Colonic mucosa (tissue), 4 donors: ENCODE results near the gene TOR1B. TPM values are rescaled to one million over a fixed set of nuclear protein-coding genes. Genes with fewer than 3 reads are reported as not detected.

Experiments used
- DNase-seq: peaks from one replicate; pipeline ENCODE4 v3.0.0-alpha.2; 2020
- H3K27ac ChIP-seq: fragments of 200-600 bp; one replicate; pipeline ENCODE4 v1.8.0; 2021
- H3K27me3 ChIP-seq: fragments of 200-600 bp; one replicate; pipeline ENCODE4 v1.8.0; 2021
- H3K36me3 ChIP-seq: fragments of 200-600 bp; one replicate; pipeline ENCODE4 v1.8.0; 2021
- H3K4me1 ChIP-seq: fragments of 200-600 bp; one replicate; pipeline ENCODE4 v1.8.0; 2021; ENCODE audit warnings: mild to moderate bottlenecking
- H3K4me3 ChIP-seq: fragments of 200-600 bp; one replicate; pipeline ENCODE4 v1.8.0; 2021
- H3K9ac ChIP-seq, 2 donors: one replicate each; pipeline ENCODE4 v1.7.0; 2013; ENCODE audit warnings: control low read depth in 2 of 2, low read depth in 2 of 2, low read length in 2 of 2
- H3K9me3 ChIP-seq: fragments of 200-600 bp; one replicate; pipeline ENCODE4 v1.8.0; 2021
- intact Hi-C: fragments of 100-400 bp; cut with DNase I; formaldehyde crosslinking; loops from one replicate; pipeline ENCODE4 v1.14.1; 2022
- total RNA-seq, 2 donors: library from RNA; stranded (reverse); fragmentation: NEBNext Ultra II Directional in 1 of 2; extraction: Animal tissue kit (Norgen Biotek cat#: 25700) in 1 of 2; gene quantifications; one replicate each; pipeline ENCODE4 v1.2.1, GENCODE V29; 2021
- TF ChIP-seq, protein P1 (sequence below): fragments of 200-600 bp; IDR thresholded peaks from one replicate; pipeline ENCODE4 v1.8.0; 2022; ENCODE audit warnings: antibody characterized with exemption, mild to moderate bottlenecking
- donor health status: healthy.
- donor health status: DM: no; HTN: no; CAD: no.
- donor health status: DM: no; HTN: no; CAD: no.

The TOR1B gene
- total RNA-seq, 2 donors from 2014 or later: 49.0 to 60.8 TPM

- intact Hi-C loops: no loop called here
- peaks cover 14% of the 10 kb centered on the region for H3K4me1 ChIP-seq
- TF ChIP-seq, protein P1, sequence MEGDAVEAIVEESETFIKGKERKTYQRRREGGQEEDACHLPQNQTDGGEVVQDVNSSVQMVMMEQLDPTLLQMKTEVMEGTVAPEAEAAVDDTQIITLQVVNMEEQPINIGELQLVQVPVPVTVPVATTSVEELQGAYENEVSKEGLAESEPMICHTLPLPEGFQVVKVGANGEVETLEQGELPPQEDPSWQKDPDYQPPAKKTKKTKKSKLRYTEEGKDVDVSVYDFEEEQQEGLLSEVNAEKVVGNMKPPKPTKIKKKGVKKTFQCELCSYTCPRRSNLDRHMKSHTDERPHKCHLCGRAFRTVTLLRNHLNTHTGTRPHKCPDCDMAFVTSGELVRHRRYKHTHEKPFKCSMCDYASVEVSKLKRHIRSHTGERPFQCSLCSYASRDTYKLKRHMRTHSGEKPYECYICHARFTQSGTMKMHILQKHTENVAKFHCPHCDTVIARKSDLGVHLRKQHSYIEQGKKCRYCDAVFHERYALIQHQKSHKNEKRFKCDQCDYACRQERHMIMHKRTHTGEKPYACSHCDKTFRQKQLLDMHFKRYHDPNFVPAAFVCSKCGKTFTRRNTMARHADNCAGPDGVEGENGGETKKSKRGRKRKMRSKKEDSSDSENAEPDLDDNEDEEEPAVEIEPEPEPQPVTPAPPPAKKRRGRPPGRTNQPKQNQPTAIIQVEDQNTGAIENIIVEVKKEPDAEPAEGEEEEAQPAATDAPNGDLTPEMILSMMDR: no peak
Observed at GRCh38 chr9:129835128-129835859, 32.3 kb downstream of the TOR1B start, which contains the start of the genes C9orf78 and USP20. Gene C9orf78 (minus strand): TSS chr9:129835275. CDS start chr9:129835221, 54 bp downstream. Gene USP20 (plus strand): TSS chr9:129835458. CDS start chr9:129852556, 17,098 bp downstream.

DNA sequence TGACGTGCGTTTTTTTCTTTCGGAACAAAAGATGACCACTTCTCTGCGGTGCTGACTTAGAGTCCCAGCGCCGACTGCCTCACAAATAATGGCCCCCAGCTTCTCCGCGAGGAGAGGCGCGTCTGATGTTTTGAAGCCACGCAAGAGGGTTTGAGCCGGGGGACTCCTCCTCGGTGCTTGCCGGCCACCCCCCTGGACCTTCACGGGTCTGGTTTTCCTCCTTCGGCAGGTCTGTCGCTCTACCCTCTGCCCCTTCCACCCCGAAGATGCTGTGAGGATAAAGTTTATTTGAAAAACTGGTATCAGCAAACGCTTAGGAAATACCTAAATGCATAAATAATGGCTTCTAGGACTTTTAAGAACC is 32.9 kb downstream of the TOR1B start:
- no peaks in the 10 kb centered on the region for H3K27me3 ChIP-seq
- H3K9me3 ChIP-seq: no peaks in the 10 kb centered on the region
- TF ChIP-seq, protein P1: no peak
- peaks cover 13% of the 10 kb centered on the region for H3K36me3 ChIP-seq
- peak overlapping the region; percentile 93 for H3K4me3 ChIP-seq
- peak overlapping the region; percentile 82 to 98 for H3K9ac ChIP-seq
- H3K4me1 ChIP-seq: peaks cover 14% of the 10 kb centered on the region
- DNase-seq: no peak
- H3K27ac ChIP-seq: peak overlapping the region; percentile 85
- intact Hi-C loops: no loop called here

More at GRCh38 chr9:129835128-129835859, 32.3 kb downstream of the TOR1B start, which contains the start of the genes C9orf78 and USP20:
- Histone ChIP-seq H3K27me3 (no peaks in the 10 kb centered on the region), H3K27ac (peak within 1 kb of the TSS; percentile 85), H3K4me3 (peak within 1 kb of the TSS; percentile 93), H3K9ac (peak within 1 kb of the TSS; percentile 82 to 98), H3K36me3 (peaks cover 17% of the 10 kb centered on the region), H3K9me3 (no peaks in the 10 kb centered on the region)
- DNase-seq: peak; percentile 98

DNA sequence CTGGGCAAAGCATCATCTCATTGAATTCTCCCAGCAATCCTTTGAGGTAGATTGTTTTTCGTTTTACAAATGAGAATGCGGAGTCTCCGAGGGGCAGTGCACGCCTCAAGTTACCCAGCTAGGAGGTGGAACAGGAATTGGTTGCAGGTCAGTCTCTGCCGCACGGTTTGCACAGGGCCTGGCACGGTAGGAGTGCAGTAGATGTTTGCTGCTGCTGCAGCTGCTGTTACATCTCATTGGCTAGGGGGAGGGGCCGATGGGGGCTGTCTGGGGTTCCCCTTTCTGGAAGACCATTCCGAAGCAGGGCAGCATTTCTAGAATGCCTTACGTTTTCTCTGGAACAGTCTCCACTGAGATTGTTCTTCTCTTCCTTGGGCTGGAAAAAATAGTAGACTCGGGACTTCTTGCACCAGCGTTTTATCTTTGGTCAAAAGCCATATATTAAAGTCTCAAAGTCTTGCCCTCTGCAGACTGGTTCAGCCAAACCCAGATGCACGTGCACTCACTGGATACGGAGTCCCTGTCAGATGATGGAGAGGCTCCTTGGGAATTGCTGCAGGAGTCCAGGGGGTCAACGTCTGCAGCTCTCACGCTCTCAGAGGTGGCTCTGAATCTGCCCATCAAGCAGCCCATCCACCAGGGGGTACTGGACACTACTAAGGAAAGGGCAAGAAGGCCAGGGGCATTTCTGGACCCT is 33.5 kb downstream of the TOR1B start:
- H3K36me3 ChIP-seq: peaks cover 8% of the 10 kb centered on the region
- no peak overlapping the region for H3K27ac ChIP-seq
- TF ChIP-seq, protein P1: no peak
- intact Hi-C loops: no loop called here
- peaks cover 14% of the 10 kb centered on the region for H3K4me1 ChIP-seq
- DNase-seq: peak; percentile 32
- peak overlapping the region; percentile 82 to 98 for H3K9ac ChIP-seq
- H3K27me3 ChIP-seq: no peaks in the 10 kb centered on the region
- peak overlapping the region; percentile 93 for H3K4me3 ChIP-seq
- no peaks in the 10 kb centered on the region for H3K9me3 ChIP-seq

- Histone ChIP-seq H3K36me3 (no peaks in the 10 kb centered on the region), H3K4me1 (peaks cover 13% of the 10 kb centered on the region), H3K9me3 (no peaks in the 10 kb centered on the region), H3K9ac (peak overlapping the region in 1 of 2 donors; percentile 10), H3K27ac (no peak overlapping the region), H3K27me3 (no peaks in the 10 kb centered on the region), H3K4me3 (no peak overlapping the region)
- TF ChIP-seq, protein P1: no peak
- intact Hi-C loops: no loop called here
- no peak for DNase-seq
Observed at GRCh38 chr9:129838707-129839259, 35.8 kb downstream of the TOR1B start.

GRCh38 chr9:129839324-129840023 is 36.5 kb downstream of the TOR1B start:
- intact Hi-C loops: no loop called here
- peaks cover 9% of the 10 kb centered on the region for H3K4me1 ChIP-seq
- no peak overlapping the region for H3K4me3 ChIP-seq
- H3K36me3 ChIP-seq: no peaks in the 10 kb centered on the region
- no peak for DNase-seq
- no peaks in the 10 kb centered on the region for H3K9me3 ChIP-seq
- TF ChIP-seq, protein P1: no peak
- H3K27me3 ChIP-seq: no peaks in the 10 kb centered on the region
- no peak overlapping the region for H3K9ac ChIP-seq
- no peak overlapping the region for H3K27ac ChIP-seq
